Measurements from ENCODE around the gene MTHFD1.

DNA sequence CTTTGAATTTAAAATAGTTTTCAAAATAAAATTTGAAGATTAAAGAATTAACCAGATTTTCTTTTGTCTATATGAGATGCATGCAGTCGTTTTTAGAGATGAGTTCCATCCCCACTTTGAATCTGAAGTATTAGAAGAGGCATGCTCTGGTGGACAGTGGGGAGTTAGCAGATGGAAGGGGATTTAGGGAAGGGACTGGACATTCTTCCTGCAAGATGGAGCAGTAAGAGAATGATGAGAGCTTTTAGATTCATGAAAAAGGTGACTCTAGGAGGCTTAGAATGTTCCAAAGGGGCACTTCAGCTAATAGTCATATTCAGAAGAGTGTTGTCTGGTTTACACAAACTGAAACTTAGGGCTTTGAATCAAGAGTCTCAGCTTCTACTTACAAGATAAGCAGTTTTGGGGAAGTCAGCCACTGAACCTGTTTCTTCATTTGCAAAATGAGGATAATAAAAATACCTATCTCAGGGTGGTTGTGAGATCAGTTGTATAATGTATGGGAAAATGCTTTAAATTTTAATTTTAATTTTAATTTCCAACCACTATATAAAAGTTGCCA lies 120.1 kb downstream of the MTHFD1 start:
- no peak for TF ChIP-seq YY1 (IDR thresholded peaks at IDR 0.05; ENCODE audit: low read depth)
- TF ChIP-seq TCF12 (IDR thresholded peaks at IDR 0.05): no peak
- TF ChIP-seq CTCF (IDR thresholded peaks at IDR 0.05): no peak
- TF ChIP-seq, protein P1, sequence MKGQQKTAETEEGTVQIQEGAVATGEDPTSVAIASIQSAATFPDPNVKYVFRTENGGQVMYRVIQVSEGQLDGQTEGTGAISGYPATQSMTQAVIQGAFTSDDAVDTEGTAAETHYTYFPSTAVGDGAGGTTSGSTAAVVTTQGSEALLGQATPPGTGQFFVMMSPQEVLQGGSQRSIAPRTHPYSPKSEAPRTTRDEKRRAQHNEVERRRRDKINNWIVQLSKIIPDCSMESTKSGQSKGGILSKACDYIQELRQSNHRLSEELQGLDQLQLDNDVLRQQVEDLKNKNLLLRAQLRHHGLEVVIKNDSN (IDR thresholded peaks at IDR 0.05; ENCODE audit: borderline replicate concordance, low read depth): no peak
- TF ChIP-seq TAF1 (IDR thresholded peaks at IDR 0.05; ENCODE audit: borderline replicate concordance, low read depth, low read length): no peak

Measured in SK-N-SH (cell line).